ENCODE results near the gene ELP2.
"Not testable (repeated sequence)": the region's sequence is repeated elsewhere in the genome, so short reads cannot be mapped to it uniquely, and the experiment has no call there.

The ELP2 gene

GRCh38 chr18:36129300-36130038 is at the start of gene ELP2, which contains the start of gene SLC39A6:
ELP2 (plus strand) TSS chr18:36129899; CDS start chr18:36129934, 35 bp downstream.
SLC39A6 (minus strand) TSS chr18:36129340; CDS start chr18:36127007, 2,333 bp downstream.
- DNase-seq = peak; percentile 96

GRCh38 chr18:36081118-36081517 is 48.6 kb upstream of the ELP2 start:
- not testable (repeated sequence) for DNase-seq

GRCh38 chr18:36083729-36084128 is 46.0 kb upstream of the ELP2 start:
- no peak for DNase-seq

- DNase-seq = no peak
These were observed 44.5 kb upstream of the ELP2 start for GRCh38 chr18:36085195-36085594.

GRCh38 chr18:36086186-36086585 is 43.5 kb upstream of the ELP2 start:
- no peak for DNase-seq

GRCh38 chr18:36088256-36088655 is 41.4 kb upstream of the ELP2 start:
- DNase-seq = no peak

- DNase-seq = no peak
These were observed 40.7 kb upstream of the ELP2 start for GRCh38 chr18:36089001-36089400.

GRCh38 chr18:36092116-36092515 is 37.6 kb upstream of the ELP2 start:
- not testable (repeated sequence) for DNase-seq

GRCh38 chr18:36094431-36094830 is 35.3 kb upstream of the ELP2 start:
- no peak for DNase-seq

GRCh38 chr18:36095936-36096519 is 33.7 kb upstream of the ELP2 start:
- DNase-seq = no peak

GRCh38 chr18:36096955-36097354 is 32.7 kb upstream of the ELP2 start:
- DNase-seq = no peak

- DNase-seq = no peak
These were observed 30.4 kb upstream of the ELP2 start for GRCh38 chr18:36099311-36099710.

- DNase-seq = no peak
These were observed 27.8 kb upstream of the ELP2 start for GRCh38 chr18:36101943-36102342.

GRCh38 chr18:36104749-36105148 is 24.9 kb upstream of the ELP2 start:
- DNase-seq = no peak

- no peak for DNase-seq
These were observed 22.2 kb upstream of the ELP2 start for GRCh38 chr18:36107477-36107876.

- DNase-seq = no peak
These were observed 21.5 kb upstream of the ELP2 start for GRCh38 chr18:36108196-36108595.

- no peak for DNase-seq
These were observed 21.1 kb upstream of the ELP2 start for GRCh38 chr18:36108601-36109000.

- no peak for DNase-seq
These were observed 20.0 kb upstream of the ELP2 start for GRCh38 chr18:36109737-36110136.

- no peak for DNase-seq
These were observed 17.4 kb upstream of the ELP2 start for GRCh38 chr18:36112302-36112701.

- no peak for DNase-seq
These were observed 15.4 kb upstream of the ELP2 start for GRCh38 chr18:36114251-36114650.

GRCh38 chr18:36114738-36115137 is 15.0 kb upstream of the ELP2 start:
- no peak for DNase-seq

GRCh38 chr18:36116771-36117170 is 12.9 kb upstream of the ELP2 start:
- not testable (repeated sequence) for DNase-seq

- DNase-seq = no peak
These were observed 9.4 kb upstream of the ELP2 start for GRCh38 chr18:36120297-36120696.

- DNase-seq = no peak
These were observed 4.9 kb upstream of the ELP2 start for GRCh38 chr18:36124841-36125240.

GRCh38 chr18:36126668-36127067 is 3.0 kb upstream of the ELP2 start:
- no peak for DNase-seq
